Stimulated activated CD4-positive, alpha-beta T cell treated with anti-CD3 and anti-CD28 coated beads, Interleukin-1b, Interleukin-23, amount 100 ng/mL, for 48 hours (primary cell): ENCODE results near the gene ZNF692.
"Not testable (repeated sequence)": the region's sequence is repeated elsewhere in the genome, so short reads cannot be mapped to it uniquely, and the experiment has no call there.

Experiments used
- DNase-seq: peaks from one replicate; pipeline ENCODE4 v3.0.0-alpha.2; 2020

The ZNF692 gene

GRCh38 chr1:248805876-248806275, 53.0 kb downstream of the ZNF692 start:
- DNase-seq, result no peak

- no peak for DNase-seq
These were observed 53.9 kb downstream of the ZNF692 start for GRCh38 chr1:248804771-248805681.

GRCh38 chr1:248803501-248803900, 55.4 kb downstream of the ZNF692 start:
- DNase-seq, result not testable (repeated sequence)

- no peak for DNase-seq
These were observed 56.4 kb downstream of the ZNF692 start for GRCh38 chr1:248802454-248802853.

- DNase-seq, result no peak
These were observed 58.4 kb downstream of the ZNF692 start for GRCh38 chr1:248800459-248800858.
